Fibroblast of lung (primary cell): ENCODE results near the gene ROBO1.

Source experiments
- EZH2 ChIP-seq: IDR thresholded peaks from 2 replicates; pipeline ENCODE4 v1.5.1; 2012; ENCODE audit warnings: low read length, control low read depth, mild to moderate bottlenecking; ENCODE audit errors: missing control alignments
- TF ChIP-seq, protein P1 (sequence below), 2 donors: IDR thresholded peaks in 1 of 2; conservative IDR thresholded peaks in 1 of 2; 1 replicate in 1 of 2; 2 replicates in 1 of 2; pipeline ENCODE4 v1.5.1; 2011 to 2012; ENCODE audit warnings: low read length in 2 of 2, control low read depth in 1 of 2, inconsistent platforms in 1 of 2, low read depth in 1 of 2, mild to moderate bottlenecking in 1 of 2

DNA sequence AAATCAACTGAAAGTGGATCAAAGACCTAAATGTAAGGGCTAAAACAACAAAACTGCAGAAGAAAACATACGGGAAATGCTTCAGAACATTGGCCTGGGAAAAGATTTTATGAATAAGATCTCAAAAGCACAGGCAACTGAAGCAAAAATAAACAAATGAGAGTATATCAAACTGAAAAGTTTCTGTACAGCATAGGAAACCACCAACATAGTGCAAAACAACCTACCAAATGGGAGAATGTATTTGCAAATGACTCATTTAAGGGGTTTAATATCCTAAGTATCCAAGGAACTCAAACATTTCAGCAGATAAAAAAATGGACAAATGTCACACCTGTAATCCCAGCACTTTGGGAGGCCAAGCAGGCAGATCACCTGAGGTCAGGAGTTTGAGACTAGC, 489.1 kb downstream of the ROBO1 start:
- no peak for TF ChIP-seq EZH2
- TF ChIP-seq, protein P1, sequence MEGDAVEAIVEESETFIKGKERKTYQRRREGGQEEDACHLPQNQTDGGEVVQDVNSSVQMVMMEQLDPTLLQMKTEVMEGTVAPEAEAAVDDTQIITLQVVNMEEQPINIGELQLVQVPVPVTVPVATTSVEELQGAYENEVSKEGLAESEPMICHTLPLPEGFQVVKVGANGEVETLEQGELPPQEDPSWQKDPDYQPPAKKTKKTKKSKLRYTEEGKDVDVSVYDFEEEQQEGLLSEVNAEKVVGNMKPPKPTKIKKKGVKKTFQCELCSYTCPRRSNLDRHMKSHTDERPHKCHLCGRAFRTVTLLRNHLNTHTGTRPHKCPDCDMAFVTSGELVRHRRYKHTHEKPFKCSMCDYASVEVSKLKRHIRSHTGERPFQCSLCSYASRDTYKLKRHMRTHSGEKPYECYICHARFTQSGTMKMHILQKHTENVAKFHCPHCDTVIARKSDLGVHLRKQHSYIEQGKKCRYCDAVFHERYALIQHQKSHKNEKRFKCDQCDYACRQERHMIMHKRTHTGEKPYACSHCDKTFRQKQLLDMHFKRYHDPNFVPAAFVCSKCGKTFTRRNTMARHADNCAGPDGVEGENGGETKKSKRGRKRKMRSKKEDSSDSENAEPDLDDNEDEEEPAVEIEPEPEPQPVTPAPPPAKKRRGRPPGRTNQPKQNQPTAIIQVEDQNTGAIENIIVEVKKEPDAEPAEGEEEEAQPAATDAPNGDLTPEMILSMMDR (conservative IDR thresholded peaks at IDR 0.05 in 1 of 2, IDR thresholded peaks at IDR 0.05 in 1 of 2; ENCODE audit: low read depth in 1 of 2, low read length in 2 of 2), result no peak
